K562 (cell line): ENCODE measurements around the gene STS. TPM values are rescaled to one million over a fixed set of nuclear protein-coding genes. Genes with fewer than 3 reads are reported as not detected.

Source experiments
- BRF1 ChIP-seq: IDR thresholded peaks from 3 replicates; pipeline ENCODE4 v1.6.1; 2011; ENCODE audit warnings: borderline replicate concordance, mild to moderate bottlenecking; ENCODE audit not compliant: insufficient read length; ENCODE audit errors: extremely low read depth
- CBFA2T2 ChIP-seq: fragments of 450-650 bp; conservative IDR thresholded peaks from 2 replicates; pipeline ENCODE4 v1.6.1; 2017; ENCODE audit warnings: mild to moderate bottlenecking
- E2F1 ChIP-seq: sonication (generic); formaldehyde crosslinking; IDR thresholded peaks from 2 replicates; pipeline ENCODE4 v1.8.1; 2023; ENCODE audit warnings: mild to moderate bottlenecking, missing genetic modification reagents, moderate library complexity
- FOXO4 ChIP-seq: fragments of 450-650 bp; formaldehyde crosslinking; IDR thresholded peaks from 2 replicates; pipeline ENCODE4 v1.4.0; 2020; ENCODE audit warnings: mild to moderate bottlenecking, moderate library complexity
- KDM5B ChIP-seq: fragments of 200-600 bp; sonication (generic); IDR thresholded peaks from 2 replicates; pipeline ENCODE4 v1.6.1; 2012; ENCODE audit warnings: low read depth, mild to moderate bottlenecking, moderate library complexity, low read length, control low read depth, inconsistent platforms; ENCODE audit not compliant: insufficient replicate concordance
- MAFK ChIP-seq: IDR thresholded peaks from 2 replicates; pipeline ENCODE4 v1.6.1; 2011; ENCODE audit warnings: low read length, improper control_type of control experiment
- NFIC ChIP-seq: fragments of 450-650 bp; IDR thresholded peaks from 2 replicates; pipeline ENCODE4 v1.6.1; 2017; ENCODE audit warnings: mild to moderate bottlenecking, inconsistent platforms
- NFYB ChIP-seq: IDR thresholded peaks from 2 replicates; pipeline ENCODE4 v1.6.1; 2011; ENCODE audit warnings: mild to moderate bottlenecking, moderate library complexity; ENCODE audit not compliant: insufficient read length; ENCODE audit errors: extremely low read depth
- RFX5 ChIP-seq: IDR thresholded peaks from 2 replicates; pipeline ENCODE4 v1.6.1; 2011; ENCODE audit warnings: low read depth, mild to moderate bottlenecking, improper control_type of control experiment, low read length
- SMARCA5 ChIP-seq: fragments of 450-650 bp; IDR thresholded peaks from 2 replicates; pipeline ENCODE4 v1.6.1; 2016
- SMARCC2 ChIP-seq: fragments of 450-650 bp; IDR thresholded peaks from 2 replicates; pipeline ENCODE4 v1.6.1; 2017; ENCODE audit warnings: antibody characterized with exemption, moderate library complexity, mild to moderate bottlenecking, low read depth
- SREBF2 ChIP-seq: sonication (generic); formaldehyde crosslinking; IDR thresholded peaks from 2 replicates; pipeline ENCODE4 v1.4.0; 2020; ENCODE audit warnings: mild to moderate bottlenecking, missing genetic modification reagents
- WHSC1 ChIP-seq: IDR thresholded peaks from one replicate; pipeline ENCODE4 v1.6.1; 2012; ENCODE audit warnings: low read length, control low read depth, inconsistent platforms
- ZNF121 ChIP-seq: sonication (generic); formaldehyde crosslinking; conservative IDR thresholded peaks from 2 replicates; pipeline ENCODE4 v1.8.0; 2022; ENCODE audit warnings: missing genetic modification reagents
- ZNF239 ChIP-seq: fragments of 250-450 bp; sonication (Bioruptor Pico); IDR thresholded peaks from 2 replicates; pipeline ENCODE4 v1.4.0; 2020; ENCODE audit warnings: mild to moderate bottlenecking
- polyA plus RNA-seq, 8 experiments: library from polyadenylated mRNA; depleted of rRNA in 4 of 8; stranded (reverse) in 5 of 8; unstranded in 3 of 8; fragments of >200 nt; fragmentation: Nextera tagmentation in 2 of 8; fragmentation: Illumina TruSeq in 1 of 8; extraction: Ambion mirVana in 2 of 8; extraction: Trizol in 1 of 8; gene quantifications; 2 replicates each; pipeline versions ENCODE4 v1.2.1 to v1.2.3, GENCODE V29; 2011 to 2014; ENCODE audit warnings: inconsistent platforms in 1 of 8, missing spikeins in 1 of 8
- total RNA-seq, 7 experiments: library from RNA; depleted of rRNA in 6 of 7; stranded (reverse); fragments of >200 nt in 6 of 7; fragmentation: Illumina TruSeq in 2 of 7; extraction: Trizol in 2 of 7; gene quantifications; 2 replicates each; pipeline versions ENCODE4 v1.2.1 to v1.2.3, GENCODE V29; 2011 to 2021; ENCODE audit warnings: low replicate concordance in 1 of 7
- TF ChIP-seq, protein P1 (sequence below): sonication (generic); formaldehyde crosslinking; IDR thresholded peaks from 2 replicates; pipeline ENCODE4 v1.8.0; 2022; ENCODE audit warnings: mild to moderate bottlenecking, missing genetic modification reagents
- TF ChIP-seq, protein P2 (sequence below): fragments of 200-800 bp; sonication (Bioruptor generic); IDR thresholded peaks from 2 replicates; pipeline ENCODE4 v1.6.1; 2016; ENCODE audit warnings: missing genetic modification characterization, missing compliant biosample characterization
- TF ChIP-seq, protein P3 (sequence below): sonication (generic); formaldehyde crosslinking; IDR thresholded peaks from 2 replicates; pipeline ENCODE4 v1.8.0; 2022; ENCODE audit warnings: mild to moderate bottlenecking, missing genetic modification reagents

Gene STS
- total and polyA plus RNA-seq, 9 of the 15 experiments (the other 6 are each of a cell fraction or from before 2014, with no cell fraction given) = 0.14 to 1.3 (median 0.63) TPM

- TF ChIP-seq FOXO4 (CRISPR knock-in tag) (no peak), NFIC (peak; percentile 75), SMARCC2 (no peak), WHSC1 (no peak), SREBF2 (CRISPR knock-in tag) (no peak), MAFK (no peak), E2F1 (CRISPR knock-in tag) (no peak), ZNF121 (CRISPR knock-in tag) (no peak), CBFA2T2 (no peak), BRF1 (no peak), RFX5 (no peak), KDM5B (no peak), ZNF239 (no peak), SMARCA5 (no peak), NFYB (no peak)
- TF ChIP-seq, protein P1, sequence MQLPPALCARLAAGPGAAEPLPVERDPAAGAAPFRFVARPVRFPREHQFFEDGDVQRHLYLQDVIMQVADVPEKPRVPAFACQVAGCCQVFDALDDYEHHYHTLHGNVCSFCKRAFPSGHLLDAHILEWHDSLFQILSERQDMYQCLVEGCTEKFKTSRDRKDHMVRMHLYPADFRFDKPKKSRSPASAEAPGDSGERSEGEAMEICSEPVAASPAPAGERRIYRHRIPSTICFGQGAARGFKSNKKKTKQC (CRISPR knock-in tag) = no peak
- TF ChIP-seq, protein P2, sequence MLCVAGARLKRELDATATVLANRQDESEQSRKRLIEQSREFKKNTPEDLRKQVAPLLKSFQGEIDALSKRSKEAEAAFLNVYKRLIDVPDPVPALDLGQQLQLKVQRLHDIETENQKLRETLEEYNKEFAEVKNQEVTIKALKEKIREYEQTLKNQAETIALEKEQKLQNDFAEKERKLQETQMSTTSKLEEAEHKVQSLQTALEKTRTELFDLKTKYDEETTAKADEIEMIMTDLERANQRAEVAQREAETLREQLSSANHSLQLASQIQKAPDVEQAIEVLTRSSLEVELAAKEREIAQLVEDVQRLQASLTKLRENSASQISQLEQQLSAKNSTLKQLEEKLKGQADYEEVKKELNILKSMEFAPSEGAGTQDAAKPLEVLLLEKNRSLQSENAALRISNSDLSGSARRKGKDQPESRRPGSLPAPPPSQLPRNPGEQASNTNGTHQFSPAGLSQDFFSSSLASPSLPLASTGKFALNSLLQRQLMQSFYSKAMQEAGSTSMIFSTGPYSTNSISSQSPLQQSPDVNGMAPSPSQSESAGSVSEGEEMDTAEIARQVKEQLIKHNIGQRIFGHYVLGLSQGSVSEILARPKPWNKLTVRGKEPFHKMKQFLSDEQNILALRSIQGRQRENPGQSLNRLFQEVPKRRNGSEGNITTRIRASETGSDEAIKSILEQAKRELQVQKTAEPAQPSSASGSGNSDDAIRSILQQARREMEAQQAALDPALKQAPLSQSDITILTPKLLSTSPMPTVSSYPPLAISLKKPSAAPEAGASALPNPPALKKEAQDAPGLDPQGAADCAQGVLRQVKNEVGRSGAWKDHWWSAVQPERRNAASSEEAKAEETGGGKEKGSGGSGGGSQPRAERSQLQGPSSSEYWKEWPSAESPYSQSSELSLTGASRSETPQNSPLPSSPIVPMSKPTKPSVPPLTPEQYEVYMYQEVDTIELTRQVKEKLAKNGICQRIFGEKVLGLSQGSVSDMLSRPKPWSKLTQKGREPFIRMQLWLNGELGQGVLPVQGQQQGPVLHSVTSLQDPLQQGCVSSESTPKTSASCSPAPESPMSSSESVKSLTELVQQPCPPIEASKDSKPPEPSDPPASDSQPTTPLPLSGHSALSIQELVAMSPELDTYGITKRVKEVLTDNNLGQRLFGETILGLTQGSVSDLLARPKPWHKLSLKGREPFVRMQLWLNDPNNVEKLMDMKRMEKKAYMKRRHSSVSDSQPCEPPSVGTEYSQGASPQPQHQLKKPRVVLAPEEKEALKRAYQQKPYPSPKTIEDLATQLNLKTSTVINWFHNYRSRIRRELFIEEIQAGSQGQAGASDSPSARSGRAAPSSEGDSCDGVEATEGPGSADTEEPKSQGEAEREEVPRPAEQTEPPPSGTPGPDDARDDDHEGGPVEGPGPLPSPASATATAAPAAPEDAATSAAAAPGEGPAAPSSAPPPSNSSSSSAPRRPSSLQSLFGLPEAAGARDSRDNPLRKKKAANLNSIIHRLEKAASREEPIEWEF (CRISPR knock-in tag) = no peak
- TF ChIP-seq, protein P3, sequence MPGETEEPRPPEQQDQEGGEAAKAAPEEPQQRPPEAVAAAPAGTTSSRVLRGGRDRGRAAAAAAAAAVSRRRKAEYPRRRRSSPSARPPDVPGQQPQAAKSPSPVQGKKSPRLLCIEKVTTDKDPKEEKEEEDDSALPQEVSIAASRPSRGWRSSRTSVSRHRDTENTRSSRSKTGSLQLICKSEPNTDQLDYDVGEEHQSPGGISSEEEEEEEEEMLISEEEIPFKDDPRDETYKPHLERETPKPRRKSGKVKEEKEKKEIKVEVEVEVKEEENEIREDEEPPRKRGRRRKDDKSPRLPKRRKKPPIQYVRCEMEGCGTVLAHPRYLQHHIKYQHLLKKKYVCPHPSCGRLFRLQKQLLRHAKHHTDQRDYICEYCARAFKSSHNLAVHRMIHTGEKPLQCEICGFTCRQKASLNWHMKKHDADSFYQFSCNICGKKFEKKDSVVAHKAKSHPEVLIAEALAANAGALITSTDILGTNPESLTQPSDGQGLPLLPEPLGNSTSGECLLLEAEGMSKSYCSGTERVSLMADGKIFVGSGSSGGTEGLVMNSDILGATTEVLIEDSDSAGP (CRISPR knock-in tag) = no peak
Observed at GRCh38 chrX:7119950-7120877, 27.3 kb upstream of the STS start (continued).
